ENCODE results near the gene IGFL4. TPM values are rescaled to one million over a fixed set of nuclear protein-coding genes. Genes with fewer than 3 reads are reported as not detected.

Gene IGFL4
- polyA plus RNA-seq, 3 donors, result 0.28 to 1.3 (median 0.97) TPM

GRCh38 chr19:46065486-46066071, 24.8 kb upstream of the IGFL4 start:
- no peak for DNase-seq

DNA sequence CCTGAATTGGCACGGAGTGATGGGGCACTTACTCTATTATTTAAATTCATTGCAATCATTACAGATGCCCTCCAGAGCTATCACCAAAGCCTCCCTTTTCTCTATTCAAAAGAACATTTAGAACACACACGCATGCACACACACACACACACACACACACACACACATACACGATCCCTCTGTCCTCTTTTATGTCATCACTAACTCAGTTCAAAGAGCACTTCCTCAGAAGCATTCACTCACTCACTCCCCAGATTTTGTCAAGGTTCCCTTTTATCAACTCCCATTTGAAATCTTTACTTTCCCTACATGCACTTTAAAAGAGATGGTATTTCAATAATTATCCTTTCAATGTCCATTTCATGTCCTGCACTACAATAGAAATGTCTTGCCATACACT, 22.4 kb upstream of the IGFL4 start:
- no peak for DNase-seq

DNA sequence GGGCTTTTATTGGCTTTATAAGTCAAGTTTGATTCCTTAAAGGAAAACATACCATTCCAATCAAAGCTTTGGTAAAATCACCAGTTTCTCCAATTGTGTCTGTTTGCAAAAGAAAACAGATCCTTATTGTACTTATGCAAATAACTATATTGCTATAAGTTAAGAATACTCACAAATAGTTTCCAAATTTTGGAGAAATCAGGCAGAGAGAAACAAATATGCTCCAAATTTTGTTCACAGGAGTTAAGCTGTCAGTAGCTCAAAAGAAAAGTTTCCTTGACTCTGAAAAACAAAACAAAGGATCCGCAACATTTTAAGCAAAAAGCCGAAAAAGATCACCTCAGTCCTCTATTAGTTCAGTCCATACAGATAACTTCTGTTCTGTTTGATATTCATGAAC, 19.2 kb upstream of the IGFL4 start:
- no peak for DNase-seq

- DNase-seq, result no peak
Measured at GRCh38 chr19:46058778-46059177, 18.0 kb upstream of the IGFL4 start.

DNA sequence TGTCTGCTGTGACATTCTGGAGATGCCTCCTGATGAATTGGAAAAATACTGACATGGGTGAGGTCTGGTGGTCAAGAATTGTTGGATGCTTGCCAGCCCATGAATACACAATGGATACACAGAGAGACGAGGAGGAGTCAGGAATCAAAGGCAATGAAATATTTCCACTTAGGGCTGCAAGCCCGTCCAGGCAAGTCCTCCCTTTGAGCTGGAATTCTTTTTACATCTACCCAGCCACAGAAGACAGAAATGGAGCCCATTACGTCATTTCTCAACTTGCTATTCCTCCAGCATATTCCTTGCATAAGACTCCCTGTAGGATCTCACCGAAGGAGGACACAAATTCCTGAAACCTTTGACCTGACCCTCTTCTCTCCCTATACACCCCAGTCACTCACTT, 15.7 kb upstream of the IGFL4 start:
- no peak for DNase-seq

GRCh38 chr19:46052896-46053295, 12.1 kb upstream of the IGFL4 start:
- no peak for DNase-seq

DNA sequence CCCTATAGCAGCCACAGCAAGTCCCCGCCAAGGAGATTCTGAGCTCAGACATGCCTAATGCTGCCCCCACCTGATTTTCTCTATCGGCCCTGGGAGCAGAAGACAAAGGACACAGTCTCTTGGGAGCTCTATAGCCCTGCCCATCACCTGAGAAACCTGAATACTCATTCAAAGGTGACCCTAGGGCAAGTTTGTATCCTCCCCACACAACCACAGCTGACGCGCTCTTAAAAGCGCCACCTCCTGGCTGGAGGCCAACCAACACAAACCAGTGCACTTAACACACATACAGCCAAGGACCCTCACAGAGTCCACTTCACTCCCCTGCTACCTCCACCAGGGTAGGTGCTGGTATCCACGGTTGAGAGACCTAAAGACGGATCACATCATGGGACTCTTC, 8.8 kb upstream of the IGFL4 start:
- DNase-seq, result no peak

- DNase-seq, result no peak
Measured at GRCh38 chr19:46043519-46043918, 2.7 kb upstream of the IGFL4 start.

GRCh38 chr19:46042252-46042883, 1.6 kb upstream of the IGFL4 start:
- DNase-seq, result no peak

GRCh38 chr19:46040125-46040524, 677 bp downstream of the IGFL4 start:
- no peak for DNase-seq

GRCh38 chr19:46036744-46037128, 4.1 kb downstream of the IGFL4 start:
- no peak for DNase-seq

- DNase-seq, result no peak
Measured at GRCh38 chr19:46035986-46036743, 4.6 kb downstream of the IGFL4 start.

- no peak for DNase-seq
Measured at GRCh38 chr19:46035546-46035945, 5.3 kb downstream of the IGFL4 start.

DNA sequence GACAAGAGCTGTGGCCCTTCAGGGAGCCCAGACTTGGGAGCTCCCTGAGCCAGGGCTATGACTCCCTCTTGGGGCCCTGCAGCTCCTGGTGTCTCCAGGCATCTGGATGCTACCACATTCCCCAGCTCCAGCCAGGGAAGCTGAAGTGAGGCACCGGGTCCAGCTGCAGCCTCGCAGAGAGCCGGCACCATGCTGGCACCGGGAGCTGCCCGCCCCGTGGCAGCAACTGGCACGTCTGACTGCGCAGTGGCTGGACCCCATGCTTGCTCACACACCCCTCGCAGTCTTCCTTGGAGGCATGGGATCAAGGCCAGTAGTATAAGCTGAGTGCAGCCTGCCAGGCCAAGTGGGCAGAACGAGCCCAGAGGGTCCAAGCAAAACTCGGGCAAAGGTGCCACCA, 7.4 kb downstream of the IGFL4 start:
- no peak for DNase-seq

DNA sequence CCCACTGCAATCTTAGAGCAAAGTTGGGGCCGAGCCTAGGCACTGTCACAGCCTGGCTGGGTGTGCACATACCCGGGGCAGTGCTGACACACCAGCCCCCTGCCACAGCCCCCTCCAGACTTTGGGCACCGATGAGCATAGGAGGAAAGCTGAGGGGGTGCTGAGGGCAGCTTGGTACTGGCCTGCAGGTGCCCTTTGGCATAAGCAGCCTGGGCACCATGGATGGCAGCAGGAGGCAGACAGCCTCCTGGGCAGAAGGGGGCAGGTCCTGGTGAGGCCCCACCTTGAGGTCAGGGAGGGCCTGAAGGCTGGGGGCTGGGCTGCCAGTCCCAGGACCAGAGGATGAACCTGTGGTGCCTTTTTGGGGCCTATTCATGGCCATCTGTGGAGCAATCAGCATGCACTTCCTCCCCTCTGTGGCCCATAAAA, 8.2 kb downstream of the IGFL4 start:
- DNase-seq, result no peak

DNA sequence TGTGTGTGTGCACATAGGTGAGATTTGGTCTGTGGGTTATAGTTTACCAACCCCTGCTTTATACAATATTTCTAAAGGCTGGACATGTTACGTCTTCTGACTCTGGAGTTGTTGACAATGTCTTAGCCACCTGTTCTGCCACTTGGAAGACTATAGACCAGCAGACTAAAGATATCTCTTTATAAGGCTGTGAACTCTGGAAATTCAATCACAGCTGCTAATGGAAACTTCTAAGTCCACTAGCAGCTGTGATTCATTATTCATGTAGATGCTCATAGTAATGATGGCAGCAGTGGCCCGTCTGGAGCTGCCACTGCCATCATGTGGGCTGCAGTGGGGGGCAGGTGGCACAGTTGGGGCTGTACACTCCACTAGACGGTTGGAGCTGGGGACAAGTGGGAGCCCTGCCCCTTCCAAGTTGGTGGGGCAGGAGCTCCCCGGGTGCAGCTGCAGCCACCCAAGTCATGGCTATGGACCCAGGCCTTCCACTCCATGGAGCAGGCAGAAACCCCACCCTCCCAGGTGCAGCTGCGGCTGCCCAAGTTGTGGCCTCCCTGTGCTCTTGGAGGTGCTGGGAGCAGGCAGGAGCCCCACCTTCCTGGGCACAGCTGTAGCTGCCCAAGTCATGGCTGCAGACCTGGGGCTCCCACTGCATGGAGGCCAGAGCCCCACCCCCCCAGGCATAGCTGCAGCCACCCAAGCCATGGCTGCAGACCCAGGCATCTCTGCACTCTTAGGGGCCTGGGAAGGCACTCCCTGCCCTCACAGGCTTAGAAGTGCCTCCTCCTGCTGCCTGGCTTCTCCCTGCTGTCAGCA, 8.8 kb downstream of the IGFL4 start:
- DNase-seq, result no peak

DNA sequence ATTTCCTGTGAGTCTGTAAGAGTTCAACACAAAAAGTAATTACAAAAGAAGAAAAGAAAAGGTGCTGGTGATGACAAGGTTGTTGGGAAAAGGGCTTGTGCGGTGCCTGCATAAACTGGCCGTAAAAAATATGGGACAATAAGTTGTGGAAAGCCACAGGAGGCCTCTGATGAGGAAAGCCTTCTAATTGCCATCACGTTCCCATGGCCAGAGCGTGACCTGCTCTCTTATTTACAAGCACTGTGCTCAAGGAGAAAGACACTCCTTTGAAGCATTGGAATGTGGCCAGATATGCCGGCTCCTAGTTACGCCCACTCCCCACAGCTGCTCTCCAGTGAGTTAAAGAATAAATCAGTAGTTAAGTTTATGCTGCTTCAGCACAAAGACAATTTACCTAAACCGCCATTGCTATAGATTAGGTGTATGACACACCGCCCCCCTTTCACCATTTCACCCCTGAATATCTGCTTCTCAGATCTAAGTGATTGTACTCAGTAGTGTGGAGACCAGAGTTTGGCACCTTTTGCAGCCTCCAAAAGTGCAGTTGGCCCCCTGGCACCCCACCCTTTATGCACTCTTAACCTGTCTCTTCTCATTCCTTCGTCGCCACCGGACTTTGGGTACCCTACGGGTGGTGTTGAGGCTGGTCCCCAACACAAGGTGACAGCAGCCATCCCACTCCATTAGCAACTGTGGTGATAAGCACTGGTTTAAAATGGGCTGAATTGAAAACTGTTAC, 9.8 kb downstream of the IGFL4 start:
- peak; percentile 34 for DNase-seq

DNA sequence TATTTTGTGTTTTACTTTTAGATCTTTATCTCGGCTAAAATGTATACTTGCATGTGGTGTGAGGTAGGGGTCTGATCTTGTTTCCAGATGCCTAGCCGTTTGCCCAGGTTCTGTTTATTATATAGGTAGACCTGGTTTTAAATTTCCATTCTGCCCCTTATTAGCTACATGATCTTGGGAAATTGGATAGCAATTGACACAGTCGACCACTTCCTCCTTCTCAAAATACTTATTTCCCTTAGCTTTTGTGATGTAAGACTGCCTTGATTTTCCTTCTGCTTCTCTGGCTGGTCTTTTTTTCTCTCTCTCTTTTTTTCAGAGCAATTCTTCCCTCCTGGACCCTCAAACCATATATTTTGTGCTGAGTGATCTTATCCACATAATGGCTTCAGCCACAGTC, 15.0 kb downstream of the IGFL4 start:
- no peak for DNase-seq

- DNase-seq, result no peak
Measured at GRCh38 chr19:46023311-46023779, 17.5 kb downstream of the IGFL4 start.

DNA sequence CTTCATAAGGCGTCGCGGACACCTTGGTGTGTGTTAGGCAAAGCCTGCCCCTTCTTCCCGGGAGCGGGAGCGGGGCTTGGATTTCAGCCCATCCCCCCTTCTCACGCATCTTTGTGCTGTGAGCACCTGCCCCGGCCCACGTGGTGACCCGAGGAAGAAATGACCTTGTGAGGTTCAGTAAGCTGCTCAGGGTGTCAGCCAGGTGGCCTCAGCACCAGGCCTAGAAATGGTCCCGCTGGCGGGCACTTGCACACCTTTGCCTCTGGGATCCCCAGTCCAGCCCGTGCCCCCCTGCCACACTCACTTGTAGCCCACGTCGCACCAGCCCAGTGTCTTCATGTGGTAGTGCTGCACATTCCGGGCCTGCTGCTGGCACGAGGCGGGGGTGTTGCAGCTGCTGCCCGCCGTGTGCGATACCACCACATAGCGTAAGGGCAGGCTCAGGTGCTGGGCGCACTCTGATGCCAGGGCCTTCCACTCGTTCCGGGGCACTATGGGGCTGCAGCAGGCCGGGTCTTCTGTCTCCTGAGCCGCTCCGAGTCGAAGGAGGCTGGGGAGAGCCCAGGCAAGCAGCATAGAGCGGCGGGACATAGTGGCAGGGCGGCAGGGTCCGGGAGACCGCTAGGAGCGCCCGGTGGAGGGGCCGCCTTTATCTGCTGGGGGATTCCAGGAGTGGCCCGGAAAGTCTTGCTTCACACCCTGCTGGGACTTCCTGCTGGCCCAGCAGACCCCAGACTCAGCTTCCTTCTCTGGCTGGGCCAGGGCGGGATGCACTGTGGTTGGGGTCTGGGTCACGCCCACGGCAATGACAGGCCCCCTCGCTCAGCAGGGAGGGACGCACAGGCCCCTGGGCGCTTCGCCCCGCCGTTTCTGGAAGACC, 18.1 kb downstream of the IGFL4 start, which contains the start of gene PGLYRP1:
TSS of gene PGLYRP1 (minus strand) at position 623 of the 880 bp plus-strand sequence. CDS start at position 591, 32 bp downstream.
- DNase-seq, result no peak

DNA sequence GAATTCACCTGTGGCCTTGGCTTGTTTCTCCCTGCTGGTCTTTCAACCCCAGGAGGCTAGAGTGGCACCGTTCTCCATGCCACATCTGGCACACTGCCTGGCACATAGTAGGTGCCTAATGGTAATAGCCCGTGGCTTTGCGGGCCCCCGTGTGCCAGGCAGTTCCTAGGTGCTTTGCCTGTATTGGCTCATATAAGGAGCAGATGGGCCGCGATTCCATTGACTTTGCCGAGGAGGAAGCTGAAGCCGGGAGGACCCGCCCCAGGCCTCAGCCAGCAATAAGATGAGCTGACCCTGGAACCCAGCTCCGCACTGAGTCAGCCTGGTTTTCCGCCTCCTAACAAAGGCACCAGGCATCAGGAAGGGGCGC, 18.8 kb downstream of the IGFL4 start:
- DNase-seq, result no peak

Measured in renal pelvis (tissue), 4 donors.